Muscle of arm (tissue), 12 donors: ENCODE results near the gene SPAG5. TPM values are rescaled to one million over a fixed set of nuclear protein-coding genes. Genes with fewer than 3 reads are reported as not detected.
A peak's percentile ranks its signal among the peaks of the same experiment; 100 is the strongest.

Source experiments
- DNase-seq: peaks from one replicate; pipeline ENCODE4 v3.0.0-alpha.2; 2013
- polyA plus RNA-seq, 12 donors: library from polyadenylated mRNA; unstranded; fragments of 120-200 nt; gene quantifications; one replicate each; pipeline ENCODE4 v1.2.1, GENCODE V29; 2013; ENCODE audit not compliant: insufficient read length in 12 of 12

Gene SPAG5
- polyA plus RNA-seq, 12 donors: 13.4 to 40.4 (median 20.9) TPM; not detected in 1

DNA sequence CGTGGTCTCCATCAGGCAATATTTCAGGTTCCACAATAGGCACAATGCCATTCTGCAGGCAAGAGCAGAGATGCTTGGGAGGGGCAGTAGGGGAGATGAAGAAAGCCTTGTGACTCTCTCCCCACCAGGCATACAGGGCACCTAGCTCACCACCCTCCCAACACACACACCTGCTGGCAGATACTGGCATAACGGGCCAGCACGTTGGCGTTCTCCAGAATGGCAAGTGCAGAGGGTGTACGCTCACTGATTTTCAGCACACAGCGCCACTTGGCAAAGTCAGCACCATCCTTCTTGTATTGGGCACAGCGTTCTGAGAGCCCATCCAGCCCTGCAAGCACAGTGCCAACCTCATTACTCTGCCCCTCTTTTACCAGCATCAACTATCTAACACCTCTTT lies 24.3 kb downstream of the SPAG5 start:
- no peak for DNase-seq

DNA sequence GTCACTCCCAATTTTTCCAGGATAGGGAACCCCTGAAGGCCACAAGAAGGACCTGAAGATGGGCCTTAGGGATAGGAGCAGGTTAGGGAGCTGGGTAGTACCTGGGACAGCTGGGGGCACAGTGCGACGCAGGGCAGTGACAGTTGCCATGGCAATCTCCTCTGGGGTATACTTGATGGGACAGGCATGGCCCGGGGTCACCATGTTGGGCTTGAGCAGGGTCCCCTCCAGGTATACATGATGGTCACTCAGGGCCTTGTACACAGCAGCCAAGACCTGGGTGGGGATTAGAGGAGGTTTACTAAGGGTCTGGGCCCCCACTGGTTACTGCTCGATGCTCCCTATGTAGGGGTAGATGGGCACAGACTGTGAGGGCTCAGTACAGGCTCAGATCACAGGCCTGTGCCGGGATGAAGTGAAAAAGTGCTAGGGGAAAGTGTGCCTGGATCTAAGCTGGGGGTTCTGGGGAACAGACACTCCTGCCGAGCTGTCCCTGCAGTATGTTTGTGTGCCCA lies 24.8 kb downstream of the SPAG5 start:
- DNase-seq: no peak

DNA sequence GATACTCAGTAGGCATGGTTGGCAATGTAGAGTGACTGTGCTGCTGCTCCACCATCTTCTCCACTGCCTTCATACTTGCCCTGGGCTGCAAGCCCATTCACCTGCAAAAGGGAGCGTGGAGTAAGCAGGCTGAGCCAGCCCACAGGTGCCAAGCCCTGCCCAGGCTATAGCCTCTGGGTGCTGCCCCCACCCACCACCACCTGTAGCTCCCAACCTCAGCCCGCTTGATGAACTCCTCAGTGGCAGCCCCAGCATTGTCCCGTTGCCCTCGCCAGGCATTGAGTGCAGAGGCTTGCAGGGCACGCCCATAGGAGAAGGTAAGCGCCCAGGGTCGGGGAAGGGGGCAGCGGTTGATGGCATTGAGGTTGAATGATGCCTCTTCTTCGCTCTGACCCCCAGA lies 25.3 kb downstream of the SPAG5 start:
- DNase-seq: no peak

DNA sequence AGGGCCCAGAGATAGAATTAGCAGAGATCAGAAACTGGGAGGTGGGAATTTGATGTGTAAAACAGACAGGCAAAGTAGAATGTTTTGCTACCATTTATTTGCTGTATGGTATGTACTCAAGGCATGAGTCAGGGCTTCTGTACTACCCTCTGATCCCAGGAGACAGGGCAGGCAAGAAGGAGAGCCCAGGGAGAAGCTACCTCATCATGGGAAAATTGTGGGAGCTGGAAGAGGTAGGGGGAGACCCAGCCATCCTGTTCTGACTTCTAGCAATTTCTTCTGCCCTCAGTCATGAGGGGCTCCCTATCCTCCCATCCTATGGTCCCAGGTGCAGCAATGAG lies 25.8 kb downstream of the SPAG5 start:
- DNase-seq: no peak

DNA sequence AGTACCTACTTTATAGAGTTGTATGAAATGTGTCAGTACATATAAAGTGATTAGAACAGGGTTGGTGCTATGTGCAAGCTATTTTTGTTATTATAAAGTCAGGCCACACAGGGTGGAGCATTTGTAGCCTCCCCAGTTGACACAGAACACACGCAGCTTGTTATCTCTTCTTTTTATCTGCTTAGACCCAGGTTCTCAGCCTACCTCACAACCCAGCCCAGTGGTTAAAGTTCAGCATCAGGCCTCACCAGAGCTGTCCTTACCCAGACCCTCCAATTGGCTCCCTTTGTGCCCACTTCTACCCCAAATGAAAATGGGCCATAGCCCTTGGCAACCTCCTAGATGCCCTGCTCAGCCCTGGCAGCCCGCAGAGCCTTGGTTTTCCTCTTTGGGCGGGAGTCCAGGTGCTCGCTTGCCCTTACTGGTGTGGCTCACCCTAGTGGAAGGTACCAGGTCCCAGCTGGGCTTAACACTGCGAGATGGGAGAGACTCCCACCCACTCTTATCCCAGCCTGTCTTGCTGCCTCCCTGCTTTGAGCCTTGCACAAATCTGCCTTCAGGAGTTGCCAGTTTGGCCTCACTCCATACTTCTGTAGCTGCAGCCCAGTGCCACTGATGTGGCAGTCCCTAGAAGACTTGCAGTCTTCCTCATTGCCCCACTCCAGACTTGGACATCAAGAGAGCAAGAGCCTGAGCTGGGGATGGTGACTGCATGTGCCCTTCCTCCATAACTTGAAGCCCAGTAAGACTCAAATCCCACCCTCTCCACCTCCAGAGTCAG lies 26.4 kb downstream of the SPAG5 start:
- no peak for DNase-seq

DNA sequence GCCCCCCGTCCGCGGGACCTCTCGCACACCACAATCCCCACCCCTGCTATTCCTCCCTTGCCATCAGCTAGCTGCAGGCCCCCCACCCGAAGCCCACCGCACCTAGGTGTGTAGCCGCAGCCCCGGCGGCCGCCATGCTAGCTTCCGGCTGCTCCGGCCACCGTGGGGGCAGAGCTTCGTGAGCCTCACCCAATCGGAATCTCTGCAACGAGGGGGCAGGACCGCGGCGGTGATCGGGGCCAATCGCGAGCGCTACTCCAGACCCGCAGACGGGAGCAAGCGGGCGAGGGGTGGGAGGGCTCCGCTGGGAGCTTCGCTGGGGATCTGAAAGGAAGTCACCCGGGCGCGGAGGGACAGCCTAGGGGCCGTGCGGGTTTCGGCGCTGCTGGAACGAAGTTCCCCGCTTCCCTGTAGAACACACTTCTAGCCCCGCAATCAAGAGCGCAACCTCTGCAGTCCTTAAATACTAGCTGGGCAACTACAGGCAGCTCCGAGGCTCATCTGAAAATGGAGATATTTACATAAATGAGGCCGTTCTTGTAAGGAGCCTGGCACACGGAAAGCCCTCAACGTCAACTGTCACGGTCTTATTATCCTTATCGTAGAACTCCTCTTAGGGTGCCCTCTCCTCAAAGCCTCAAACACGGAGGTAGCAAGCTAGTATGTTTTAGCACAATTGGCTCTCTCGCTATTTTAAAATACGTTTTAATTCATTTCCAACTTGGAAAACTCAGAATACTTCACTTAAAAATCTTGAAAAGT lies 27.3 kb downstream of the SPAG5 start, which contains the start of gene PIGS:
Gene PIGS, minus strand, starts transcription at position 164 of the 762 bp plus-strand sequence. Its CDS starts 28 bp downstream, at position 136.
- peak; percentile 90 for DNase-seq

DNA sequence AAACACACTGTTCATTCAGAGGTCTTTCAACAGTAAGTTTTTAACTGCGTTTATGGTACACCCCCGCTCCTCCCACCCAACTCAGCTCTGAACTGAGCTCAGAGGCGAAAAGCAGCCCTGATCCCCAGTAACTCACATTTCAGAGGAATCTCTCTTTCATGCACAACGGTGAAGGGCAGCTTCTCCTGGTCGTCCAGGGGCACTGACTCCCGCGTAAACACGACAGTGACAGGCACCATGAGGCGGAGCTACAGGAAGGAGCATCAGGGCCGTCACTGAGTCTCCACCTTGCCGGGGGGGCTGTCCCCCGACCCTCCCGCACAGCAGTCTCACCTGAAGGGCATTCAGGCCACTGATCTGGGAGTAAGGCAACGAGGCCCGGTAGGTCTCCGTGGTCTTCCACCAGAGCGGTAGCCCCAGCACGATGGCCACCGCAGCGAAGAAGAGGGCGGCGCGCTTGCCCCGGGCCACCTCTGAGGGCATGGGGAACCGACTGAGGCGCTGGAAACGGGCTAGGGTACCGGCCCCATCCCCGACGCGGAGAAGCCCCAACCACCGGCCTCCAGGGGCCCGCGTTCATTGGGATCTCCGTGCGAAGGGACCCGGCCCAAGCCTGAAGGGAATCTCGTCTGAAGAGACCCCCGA lies 28.0 kb downstream of the SPAG5 start:
- DNase-seq: no peak

DNA sequence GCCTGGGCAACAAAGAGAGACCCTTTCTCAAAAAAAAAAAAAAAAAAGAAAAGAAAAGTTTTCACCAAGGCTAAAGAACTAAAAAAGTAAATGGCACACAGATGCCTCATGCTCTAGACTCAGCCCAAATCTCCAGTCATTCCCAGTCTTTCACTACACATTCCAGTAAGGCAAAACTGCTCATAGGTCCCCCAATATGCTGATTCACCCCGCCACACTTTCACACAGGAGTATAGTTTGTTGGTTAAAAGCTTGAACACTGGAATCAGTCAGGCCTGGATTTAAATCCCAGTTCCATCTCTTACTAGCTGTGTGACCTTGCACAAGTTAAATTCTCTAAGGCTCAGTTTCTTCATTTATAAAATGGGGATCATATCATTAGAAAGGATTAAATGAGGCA lies 29.4 kb downstream of the SPAG5 start:
- DNase-seq: no peak

DNA sequence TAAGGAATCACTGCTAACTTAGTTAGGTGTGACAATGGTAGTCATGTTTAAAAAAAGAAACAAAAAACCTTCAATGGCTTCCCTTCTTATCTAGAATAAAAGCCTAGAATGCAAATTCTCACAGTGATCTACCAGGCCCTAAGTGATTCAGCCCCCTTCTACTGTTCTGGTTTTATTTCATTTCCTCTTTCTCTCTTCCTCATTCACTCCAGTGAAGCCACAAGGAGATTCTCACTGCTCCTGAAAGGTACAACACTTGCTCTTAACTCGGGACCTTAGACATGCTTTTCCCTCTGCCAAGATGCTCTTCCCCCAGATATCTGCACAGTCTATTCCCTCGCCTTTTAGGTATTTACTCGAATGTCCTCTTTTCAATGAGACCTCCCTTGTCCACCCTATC lies 31.2 kb downstream of the SPAG5 start:
- DNase-seq: no peak

DNA sequence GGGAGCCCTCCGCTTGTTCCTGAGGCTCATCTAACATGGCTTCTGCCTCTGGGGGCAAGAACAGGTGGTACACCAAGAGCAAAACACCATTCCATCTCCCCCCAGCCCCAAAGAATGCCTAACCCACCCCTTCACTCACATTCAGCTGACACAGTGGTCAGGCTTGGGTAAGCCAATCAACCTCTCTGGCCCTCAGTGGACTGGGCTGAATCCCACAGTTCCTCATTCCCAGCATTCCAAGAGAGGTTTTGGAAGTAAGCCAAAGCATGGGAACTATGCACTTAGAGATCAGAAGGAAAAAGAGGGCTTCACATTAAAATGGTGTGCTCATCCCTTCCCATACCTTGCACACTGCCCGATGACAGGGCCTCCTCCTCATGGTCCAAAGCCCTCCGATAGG lies 35.4 kb downstream of the SPAG5 start:
- no peak for DNase-seq

DNA sequence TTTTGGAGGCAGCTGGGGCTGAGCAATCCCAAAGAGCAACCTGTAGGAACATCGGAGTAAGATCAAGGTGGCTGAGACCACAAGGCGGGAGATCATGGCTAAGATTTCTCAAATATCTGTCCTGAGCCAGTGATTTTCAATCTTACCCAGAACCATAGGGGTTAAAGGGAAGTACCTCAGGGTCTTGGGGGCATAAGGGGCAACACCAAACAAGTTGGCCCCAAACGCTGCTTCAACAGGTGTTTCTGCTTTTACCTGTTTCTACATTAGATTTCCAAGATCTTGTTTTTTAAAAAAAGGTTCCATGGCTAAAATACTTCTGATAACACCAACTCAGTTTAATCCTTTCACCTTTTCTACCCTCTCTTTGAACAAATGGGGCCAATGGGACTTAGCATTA lies 43.8 kb downstream of the SPAG5 start:
- DNase-seq: no peak

DNA sequence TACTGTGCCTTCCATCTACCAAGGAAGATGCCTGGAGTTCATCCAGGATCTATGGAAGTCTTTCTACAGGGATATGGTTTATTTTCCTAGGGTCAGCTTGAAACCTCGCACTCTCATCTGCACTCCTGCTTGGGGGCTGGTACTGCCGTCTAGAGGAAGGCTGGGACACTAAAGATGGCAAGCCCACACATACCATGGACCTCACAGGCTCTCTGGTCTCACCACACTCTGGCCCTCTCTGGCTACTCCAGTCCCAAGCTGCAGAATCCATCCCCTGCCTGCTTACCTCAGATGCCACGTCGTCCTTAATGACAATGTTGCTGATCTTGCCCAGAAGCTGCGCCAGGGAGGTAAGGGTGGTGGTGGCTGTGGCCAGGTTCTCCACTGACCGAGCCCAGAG lies 44.3 kb downstream of the SPAG5 start:
- DNase-seq: no peak

DNA sequence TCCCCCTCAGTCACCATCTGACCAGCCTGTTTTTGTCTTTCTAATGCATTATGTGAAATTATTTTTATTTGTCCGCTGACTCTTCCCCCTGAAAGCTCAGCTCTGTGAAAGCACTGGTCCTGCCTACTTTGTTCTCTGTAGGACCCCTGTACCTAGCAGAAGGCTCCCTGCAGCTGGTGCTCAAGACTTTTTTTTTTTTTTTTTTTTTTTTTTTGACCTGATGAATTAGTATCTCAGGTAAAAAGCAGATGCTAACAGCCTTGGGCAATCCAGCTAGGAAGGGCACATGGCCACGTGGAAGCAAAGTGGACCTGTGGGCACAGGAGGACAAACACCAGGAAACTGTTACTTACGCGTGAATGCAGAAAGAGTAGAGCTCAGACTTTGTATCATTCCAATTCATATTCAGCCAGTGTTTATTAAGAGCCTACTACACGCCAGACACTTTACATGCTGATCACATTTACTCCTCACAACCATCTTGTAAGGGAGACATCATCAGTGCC lies 45.8 kb downstream of the SPAG5 start:
- no peak for DNase-seq

DNA sequence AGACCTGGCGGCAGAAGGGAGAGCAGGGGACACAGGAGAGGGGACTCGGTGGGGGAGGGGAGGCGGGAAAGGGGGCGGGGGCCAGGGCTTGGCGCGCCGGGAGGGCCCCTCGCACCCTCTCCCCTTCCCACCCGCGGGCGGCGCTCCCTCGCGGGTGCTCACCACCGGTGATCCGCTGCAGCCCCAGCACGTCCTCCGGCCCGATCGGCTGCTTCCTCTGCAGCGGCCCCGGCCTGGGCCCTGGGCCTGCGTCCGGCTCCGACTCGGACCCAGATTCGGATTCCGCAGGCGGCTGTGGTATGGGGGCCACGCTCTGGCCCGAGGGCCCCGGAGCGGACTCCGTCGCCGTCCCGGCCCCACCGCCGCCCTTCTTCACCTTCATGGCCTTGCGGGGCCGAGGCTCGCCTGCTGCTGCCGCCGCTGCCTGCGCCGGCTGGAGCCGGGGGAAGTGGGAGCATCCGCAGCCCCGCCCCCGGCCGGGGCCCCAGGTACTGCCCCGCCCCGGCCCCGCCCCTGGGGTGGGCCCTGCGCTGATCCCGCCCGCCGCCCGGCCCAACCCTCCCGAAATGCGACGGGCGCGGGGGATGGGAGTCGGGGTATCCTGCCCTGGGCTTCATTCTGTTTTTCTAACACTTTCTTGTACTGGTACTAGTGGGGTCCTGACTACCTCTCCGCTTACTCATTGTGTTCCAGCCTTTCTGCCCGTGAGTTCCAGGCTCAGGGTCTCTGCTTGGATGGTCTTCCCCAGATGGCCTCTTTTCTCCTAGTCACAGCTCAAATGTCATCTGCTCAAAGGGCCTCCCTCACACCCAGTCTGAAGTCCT lies 46.4 kb downstream of the SPAG5 start, which contains the start of gene UNC119:
Gene UNC119, minus strand, starts transcription at position 449 of the 824 bp plus-strand sequence. Its CDS starts 67 bp downstream, at position 382.
- peak; percentile 76 for DNase-seq

DNA sequence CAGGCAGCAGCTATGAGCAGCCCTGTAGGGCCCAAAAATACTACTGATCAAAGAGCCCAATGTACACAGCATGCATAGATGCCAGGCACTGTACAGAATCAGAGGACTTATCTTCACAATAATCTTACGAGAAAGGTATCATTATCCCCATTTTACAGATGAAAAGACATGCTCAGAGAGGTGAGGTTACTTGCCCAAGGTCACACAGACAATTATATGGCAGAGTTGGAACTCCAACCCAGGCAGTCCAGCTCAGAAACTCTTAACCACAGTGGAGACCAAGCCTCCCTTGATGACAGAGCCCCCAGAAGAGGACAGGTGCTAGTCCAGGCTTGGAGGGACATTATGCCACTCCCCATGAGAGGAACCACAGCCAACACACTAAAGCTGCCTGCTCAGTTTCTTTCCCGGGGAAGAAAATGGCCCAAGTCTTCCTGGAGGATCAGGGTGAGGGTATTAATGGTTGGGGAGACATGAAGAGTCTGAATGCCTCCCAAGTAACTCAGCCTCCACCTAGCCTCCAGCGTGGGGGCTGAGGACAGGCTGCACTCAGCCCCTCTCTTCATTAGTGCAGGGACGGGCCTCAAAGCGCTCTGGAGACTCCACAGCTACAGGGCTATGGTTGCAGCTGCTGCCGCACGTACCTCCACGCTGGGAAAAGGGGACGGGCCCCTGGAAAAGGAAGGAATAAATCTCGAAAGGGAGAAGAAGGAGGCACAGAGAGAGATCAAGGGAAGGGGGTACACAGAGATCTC lies 47.2 kb downstream of the SPAG5 start:
- DNase-seq: peak; percentile 22

DNA sequence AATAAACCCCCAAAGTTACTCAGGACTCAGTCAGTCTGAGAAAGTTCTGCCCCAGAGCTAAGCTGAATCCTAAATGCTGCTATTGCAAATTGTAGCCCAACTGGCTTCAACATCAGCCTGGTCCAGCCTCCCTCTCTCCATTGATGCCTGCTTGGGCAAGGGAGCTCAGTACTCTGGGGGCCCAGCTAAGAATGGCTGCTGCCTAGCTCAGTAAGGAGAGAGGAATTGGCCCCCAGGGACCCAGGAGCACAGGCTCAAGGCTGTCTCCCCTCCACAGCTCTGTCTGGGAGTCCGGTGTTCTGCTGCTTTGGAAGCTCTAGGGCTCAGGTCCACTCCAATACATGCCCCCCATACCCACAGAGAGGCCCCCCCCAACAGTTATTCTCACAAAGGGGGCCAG lies 48.0 kb downstream of the SPAG5 start:
- no peak for DNase-seq

DNA sequence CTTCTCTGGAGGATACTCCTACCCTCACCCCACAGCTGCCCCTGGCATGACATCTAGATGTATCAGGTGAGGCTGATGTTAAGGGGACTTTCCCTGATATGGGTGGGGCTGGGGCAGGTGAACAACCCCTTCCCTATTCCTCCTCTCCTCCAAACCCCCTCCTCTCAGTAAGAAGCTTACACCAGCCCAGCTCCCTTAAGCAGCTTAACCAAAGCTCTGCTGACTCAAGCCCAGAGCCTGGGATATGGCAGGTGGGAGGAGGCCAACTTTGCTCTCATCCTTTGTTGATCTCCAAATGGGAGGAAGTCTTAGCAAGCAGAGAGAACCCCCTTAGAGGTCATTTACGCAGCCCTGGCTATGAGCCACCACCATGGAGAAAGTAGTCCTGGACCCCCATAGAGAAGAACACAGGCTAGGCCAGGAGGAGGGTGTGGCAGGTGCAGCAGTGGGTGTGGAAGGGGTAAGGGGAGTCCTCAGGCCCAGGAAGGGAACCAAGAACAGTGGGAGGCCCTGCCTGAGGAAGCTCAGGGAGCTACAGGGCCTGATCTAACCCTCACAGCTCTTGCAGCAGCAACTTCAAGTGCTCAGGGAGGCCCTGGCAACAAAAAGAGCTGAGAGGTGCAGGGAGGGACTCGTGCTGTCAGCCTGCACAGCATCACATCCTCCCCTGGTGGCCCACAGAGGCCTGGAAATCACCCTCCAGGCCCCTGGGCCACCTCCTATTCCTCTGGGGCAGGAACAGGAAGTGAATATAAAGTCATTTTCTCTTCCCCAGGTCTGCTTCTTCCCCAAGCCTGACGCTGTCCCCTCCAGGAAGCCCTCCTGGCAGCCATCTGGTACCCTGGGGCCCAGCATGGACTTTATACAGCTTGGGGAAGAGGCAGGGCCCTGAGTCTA lies 49.3 kb downstream of the SPAG5 start:
- DNase-seq: no peak

DNA sequence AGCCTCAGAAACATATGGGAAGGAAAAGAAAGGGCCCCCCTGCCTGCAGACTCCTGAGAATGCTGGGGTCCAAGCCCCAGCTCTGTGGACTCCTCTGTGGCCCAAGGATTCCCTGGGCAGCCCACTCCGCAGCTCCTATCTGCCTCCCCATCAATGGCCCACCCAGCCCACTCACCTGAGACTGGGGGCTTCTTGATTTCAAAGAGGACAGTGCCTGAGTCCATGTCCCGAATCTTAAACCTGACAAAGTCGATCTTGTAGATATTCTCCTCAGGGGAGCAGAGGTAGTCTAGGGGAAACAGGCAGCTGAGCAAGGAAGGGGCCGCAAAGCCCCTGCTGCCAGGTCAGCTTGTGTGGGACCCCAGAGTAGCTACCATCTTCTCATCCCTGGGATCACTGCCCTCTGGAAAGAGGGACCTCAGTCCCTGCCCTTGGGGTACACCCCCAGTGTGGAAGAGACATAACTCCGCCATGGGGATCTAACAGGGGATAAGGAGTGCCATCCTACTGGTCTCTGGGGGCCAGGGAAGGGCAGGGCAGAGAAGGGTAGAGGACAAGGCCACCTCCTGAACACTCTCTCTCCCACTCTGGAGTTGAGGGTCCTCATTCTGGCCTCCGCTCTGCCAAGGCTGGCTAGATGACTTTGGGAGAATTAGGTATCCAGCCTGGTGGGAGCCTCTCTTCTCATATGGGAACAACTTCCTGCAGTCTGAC lies 50.3 kb downstream of the SPAG5 start:
- DNase-seq: no peak
